ENCODE measurements around the gene PLIN4.

Gene PLIN4

DNA sequence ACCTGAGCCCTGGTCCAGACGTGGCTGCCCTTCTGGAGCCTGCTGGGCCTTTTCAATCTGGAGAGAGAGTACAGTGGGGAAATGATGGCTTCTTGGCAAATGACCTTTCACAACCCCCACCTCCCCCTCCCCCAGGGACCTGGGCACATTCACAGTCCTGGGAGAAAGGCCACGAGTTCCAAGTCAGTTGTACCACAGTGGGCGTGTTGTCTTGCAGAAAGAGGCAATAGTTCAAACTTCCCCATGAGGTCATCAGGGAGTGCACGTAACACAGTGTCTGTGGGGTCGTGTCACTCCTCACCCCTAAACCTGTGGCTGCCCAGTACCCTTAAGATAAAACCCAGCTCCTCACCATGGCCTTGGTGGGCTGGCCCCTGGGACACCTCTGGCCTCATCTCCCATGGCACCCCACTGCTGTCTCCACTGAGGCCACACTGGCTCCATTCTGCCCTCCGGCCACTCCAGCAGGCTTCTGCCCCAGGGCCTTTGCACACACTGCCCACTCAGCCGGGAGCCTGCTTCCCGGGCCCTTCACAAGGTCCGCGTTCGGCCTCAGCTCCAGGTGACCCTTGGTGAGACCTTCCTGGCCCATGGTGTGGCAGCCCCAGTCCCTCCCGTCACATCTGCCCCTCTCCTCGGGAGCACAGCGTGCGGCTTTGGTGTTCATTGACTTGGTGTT is 13.3 kb downstream of the PLIN4 start:
- no peak for DNase-seq

DNA sequence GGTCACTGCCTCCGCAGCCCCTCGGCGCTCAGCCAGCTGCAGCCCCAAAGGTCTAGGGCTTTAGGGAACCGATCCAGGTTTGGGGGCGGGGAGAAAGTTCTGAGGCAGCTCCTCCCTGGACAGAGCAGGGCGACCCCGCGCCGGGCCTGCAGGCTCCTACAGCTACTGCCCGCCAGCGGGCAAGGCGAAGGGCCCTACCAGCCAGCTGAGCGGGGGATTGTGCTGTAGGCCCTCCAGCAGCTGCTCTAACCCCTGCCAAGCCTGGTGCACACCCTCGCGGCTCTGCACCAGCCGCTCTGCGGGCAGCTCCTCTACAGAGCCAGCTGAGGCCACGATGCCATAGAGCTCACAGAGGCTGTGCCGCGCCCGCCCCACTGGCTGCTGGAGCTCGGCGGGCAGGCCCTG is 14.0 kb downstream of the PLIN4 start:
- DNase-seq: no peak

DNA sequence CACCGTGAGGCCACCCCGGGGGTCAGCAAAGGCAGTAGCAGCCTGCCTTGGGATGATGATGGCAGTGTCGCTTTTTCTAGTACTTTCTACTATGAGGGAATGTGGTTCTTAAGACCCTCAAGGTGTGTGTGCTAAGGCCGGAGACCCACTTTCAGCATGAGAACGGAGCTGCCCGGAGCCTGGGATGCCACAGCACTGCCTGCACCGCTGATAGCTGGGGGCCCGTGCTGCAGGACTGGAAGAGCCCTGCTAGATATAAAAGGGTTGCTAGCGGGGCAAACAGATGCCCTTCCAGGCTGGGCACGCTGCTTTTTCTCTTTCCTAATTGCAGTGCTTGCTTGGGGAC is 14.5 kb downstream of the PLIN4 start:
- DNase-seq: no peak

DNA sequence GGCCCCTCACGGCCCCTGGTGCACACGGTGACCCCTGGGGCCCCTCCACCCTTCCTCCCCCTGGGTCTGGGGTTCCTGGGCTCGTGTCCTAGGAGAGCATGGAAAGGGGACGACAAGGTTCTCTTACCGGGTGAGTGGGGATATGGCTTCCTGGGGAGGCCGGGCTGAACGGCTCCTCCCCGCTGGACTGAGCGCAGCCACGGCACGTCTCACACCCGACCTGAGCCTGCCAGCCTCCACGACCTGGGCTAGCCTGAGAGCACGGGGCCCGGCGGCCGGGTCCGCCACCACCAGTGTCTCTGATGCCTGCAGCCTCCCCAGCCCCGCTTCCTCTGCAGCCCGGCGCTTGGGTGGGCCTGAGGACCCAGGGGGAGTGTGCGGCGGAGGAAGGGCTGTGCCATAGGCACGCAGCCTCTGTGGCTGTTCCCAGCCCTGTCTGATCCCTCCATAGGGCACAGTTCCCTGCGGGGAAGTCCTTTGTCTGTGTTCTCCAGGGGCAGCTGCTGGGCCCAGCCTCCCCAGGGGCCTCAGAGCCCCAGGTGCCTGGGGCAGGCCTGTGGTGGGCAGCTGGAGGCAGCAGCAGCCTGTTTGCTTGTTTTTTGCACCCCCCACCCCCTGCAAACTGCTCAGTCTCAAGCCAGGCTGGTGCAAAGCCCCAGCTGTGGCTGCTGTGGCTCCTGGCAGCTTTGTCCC is 15.0 kb downstream of the PLIN4 start:
- no peak for DNase-seq

DNA sequence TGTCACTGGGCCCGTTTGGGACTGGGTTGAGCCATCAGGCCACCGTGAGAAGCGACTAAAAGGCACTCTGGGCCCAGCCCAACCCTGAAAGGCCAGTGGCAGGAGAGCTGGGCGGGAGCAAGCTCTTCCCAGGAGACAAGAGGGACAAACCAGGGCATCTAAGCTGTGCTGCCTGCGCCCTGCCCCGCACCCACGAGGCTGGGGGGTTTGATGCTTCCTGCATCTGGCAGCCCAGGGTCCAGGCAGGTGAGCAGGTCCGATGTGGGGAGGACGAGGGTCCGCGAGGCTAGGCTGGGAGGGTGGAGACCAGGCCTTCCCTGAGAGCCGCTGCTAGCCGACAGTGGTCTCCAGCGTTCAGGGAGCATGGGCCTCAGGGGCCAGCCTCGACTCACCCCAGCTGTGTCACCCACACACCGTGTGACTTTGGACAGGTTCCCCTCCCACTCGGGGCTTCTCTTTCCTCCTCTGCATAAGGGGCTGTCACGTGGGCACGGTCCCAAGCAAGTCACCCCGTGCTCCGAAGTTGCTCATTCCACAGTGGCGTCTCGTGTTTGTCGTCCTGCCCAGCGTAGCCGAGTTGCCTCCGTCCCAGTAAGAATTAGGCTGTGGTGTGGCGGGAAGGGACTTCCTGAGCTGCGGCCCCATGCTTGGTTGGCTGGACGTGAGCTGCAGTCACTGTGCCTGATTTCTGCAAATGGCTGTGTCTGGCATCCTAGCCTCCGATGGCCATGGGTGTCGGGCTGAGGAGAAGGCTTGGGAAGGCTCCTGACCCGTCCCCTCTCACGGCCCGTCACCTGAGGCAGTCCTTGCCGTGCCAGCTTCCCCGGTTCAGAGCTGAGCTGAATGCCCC is 15.8 kb downstream of the PLIN4 start:
- no peak for DNase-seq

DNA sequence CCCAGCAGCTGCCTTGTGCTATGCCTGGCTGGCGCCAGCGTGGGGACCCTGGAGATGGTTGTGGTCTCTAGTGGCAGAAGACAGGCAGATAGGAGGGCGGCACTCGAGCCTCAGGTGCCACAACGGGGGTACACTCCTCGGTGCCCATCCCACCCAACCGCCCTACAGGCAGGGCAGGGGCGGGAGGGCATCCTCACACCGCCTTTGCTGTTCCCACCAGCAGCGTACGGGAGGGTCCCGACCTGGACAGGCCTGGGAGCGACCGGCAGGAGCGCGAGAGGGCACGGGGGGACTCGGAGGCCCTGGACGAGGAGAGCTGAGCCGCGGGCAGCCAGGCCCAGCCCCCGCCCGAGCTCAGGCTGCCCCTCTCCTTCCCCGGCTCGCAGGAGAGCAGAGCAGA is 16.6 kb downstream of the PLIN4 start:
- DNase-seq: no peak

DNA sequence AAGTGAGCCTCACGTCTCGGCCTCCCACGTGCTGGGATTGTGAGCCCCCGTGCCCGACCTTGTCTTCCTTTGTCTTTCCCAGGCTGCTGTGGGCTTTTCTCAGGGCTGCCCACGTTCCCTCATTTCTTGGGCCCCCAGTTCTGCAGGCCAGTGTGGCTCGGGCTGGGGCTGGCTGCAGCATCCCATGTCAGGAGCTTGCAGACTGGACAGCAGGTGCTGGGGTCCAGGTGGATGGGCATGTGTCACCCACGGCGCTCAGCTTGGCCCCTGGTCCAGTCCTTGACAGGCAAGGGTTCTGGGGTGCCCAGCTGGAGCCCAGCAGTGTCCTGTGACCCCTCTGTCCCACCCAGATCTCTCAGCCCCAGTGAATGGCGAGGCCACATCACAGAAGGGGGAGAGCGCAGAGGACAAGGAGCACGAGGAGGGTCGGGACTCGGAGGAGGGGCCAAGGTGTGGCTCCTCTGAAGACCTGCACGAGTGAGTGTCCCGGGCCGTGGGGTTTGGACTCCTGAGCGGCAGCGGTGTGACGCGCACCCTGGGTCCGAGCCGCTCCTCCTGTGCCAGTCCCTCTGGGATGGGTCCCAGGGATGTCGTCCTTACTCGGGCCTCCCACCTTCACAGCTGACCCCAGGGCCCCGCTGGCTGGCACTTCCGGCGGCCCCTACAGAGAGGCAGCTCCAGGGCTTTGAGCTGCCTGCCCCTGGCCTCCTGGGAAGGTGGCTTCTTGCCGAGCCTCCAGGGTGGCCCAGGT is 17.3 kb downstream of the PLIN4 start:
- DNase-seq: no peak

DNA sequence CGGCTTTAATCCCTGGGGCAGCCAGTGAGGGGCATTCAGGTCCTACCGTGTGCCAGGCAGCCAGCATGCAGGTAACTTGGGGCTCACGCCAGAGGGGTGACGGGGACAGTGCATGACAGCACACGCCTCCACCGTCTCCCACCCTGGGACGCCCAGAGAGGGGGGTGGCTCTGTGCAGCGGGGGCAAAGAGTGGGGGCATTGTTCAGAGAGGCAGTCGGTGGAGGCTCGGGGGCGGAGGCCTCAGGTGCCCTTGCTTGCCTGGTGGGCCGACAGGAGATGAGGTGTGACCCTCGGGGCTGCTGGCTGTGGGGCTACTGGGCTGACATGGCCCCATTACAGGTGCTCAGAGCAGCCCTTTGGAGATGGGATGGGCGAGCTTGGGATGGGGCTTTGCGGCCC is 18.4 kb downstream of the PLIN4 start:
- DNase-seq: no peak

DNA sequence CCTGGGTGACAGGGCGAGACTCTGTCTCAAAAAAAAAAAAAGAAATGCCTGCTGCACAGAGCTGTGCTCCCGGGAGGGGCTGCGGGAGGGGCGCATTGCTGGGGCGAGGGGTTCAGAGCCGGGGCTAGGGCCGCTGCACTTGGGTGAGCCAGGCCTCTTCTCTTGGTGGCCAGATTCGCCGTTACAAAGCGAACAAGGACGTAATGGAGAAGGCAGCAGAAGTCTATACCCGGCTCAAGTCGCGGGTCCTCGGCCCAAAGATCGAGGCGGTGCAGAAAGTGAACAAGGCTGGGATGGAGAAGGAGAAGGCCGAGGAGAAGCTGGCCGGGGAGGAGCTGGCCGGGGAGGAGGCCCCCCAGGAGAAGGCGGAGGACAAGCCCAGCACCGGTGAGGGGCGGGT is 19.0 kb downstream of the PLIN4 start:
- DNase-seq: no peak

DNA sequence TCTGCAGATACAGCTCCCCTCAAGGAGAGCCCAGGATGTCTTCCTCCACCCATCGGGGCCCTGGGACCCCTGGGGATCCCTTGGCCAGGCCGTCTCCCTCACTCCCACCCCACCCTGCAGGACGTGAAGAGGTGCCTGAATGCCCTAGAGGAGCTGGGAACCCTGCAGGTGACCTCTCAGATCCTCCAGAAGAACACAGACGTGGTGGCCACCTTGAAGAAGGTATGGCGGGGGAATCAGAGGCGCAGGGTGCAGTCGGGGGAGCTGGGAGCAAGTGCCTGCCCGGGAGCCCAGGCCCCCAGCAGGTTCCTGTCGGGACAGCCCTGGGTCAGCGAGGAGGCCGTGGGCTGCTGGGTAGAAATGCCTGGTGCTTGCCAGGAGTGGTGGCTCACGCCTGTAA is 19.6 kb downstream of the PLIN4 start:
- DNase-seq: no peak

DNA sequence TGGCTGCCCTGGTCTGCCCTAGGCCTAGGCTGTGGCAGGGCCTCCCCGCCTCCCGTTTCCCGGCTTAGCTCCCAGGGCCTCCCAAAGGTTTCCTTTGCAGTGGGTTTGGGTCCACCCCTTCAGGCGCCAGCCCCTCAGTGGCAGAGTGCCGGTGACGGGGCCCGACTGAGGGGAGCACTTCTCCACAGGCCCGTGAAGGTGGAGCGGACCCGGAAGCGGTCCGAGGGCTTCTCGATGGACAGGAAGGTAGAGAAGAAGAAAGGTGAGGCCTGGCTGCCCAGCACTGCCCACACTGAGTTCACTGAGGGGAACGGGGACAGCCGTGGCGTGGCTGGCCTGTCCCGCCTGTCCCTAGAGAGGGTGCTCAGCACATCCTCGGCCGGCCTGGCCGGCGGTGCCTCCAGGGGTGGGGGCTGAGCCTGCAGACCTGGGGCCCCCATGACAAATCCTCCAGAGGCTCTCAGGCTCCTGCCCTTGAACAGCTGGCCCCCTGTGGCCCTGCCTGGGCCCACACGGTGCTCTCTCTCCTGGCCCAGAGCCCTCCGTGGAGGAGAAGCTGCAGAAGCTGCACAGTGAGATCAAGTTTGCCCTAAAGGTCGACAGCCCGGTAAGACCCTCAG is 20.4 kb downstream of the PLIN4 start:
- DNase-seq: no peak

DNA sequence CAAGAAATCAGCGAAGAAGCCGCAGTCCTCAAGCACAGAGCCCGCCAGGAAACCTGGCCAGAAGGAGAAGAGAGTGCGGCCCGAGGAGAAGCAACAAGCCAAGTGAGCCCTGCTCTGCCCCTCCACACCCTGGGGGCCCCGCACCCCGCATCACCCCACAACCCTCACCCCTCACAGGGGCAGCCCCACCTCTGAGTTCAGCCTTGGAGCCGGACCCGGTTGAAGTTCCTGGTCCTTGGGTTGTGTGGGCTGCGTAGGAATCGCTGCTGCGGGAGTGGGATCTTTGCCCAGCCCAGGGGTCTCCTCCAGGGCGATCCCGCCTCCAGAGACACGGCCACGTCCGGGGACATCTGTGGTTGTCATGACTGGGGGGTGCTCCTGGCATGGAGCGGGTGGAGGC is 22.0 kb downstream of the PLIN4 start:
- DNase-seq: no peak

DNA sequence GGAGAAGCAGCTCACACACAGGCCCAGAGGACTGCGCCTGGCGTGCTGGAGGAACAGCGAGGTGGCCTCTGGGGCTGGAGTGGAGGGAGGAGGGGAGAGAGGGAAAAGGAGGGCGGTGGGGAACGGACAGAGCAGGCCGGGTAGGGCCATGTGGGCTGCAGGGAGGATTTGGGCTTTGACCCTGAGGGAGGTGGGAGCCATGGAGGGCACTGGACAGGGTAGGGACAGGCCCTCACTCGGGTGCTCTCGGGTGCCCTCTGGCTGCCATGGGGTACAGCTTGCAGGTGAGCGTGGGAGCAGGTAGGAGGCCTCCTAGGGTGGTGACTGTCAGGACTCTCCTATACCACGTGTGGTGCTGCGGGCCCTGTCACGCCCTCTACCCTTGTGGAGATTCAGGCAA is 22.8 kb downstream of the PLIN4 start:
- no peak for DNase-seq

DNA sequence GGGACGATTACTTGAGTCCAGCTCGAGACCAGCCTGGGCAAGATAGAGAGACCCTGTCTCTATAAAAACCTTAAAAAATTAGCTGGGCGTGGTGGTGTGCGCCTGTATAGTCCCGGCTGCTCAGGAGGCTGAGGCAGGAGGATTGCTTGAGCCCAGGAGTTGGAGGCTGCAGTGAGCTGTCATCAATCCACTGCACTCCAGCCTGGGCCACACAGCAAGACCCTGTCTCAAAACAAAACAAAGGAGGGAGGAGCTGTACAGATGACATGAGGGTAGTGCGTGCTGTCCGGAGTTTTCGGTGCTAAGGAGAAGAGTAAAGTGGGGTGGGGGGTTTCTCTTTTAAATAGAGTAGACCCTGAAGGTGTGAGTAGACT is 23.6 kb downstream of the PLIN4 start:
- no peak for DNase-seq

DNA sequence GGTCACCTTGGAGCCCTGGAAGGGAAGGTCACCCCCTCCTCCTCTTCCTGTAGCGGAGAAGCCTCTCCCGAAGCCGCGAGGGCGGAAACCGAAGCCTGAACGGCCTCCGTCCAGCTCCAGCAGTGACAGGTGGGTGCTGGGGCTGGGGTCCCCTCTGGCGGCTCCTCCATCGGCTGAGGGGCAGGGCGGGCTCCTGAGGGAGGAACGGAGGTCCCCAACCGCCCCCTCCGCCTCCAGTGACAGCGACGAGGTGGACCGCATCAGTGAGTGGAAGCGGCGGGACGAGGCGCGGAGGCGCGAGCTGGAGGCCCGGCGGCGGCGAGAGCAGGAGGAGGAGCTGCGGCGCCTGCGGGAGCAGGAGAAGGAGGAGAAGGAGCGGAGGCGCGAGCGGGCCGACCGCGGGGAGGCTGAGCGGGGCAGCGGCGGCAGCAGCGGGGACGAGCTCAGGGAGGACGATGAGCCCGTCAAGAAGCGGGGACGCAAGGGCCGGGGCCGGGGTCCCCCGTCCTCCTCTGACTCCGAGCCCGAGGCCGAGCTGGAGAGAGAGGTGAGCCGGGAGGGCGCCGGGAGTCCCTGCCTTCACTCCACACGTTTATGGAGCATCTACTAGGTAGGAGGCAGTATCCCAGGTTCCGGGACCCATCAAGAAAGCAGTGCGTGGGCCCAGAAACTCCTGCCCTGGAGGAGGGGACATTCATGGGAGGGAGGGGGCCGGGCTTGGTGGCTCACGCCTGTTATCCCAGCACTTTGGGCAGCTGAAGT is 24.2 kb downstream of the PLIN4 start:
- no peak for DNase-seq

DNA sequence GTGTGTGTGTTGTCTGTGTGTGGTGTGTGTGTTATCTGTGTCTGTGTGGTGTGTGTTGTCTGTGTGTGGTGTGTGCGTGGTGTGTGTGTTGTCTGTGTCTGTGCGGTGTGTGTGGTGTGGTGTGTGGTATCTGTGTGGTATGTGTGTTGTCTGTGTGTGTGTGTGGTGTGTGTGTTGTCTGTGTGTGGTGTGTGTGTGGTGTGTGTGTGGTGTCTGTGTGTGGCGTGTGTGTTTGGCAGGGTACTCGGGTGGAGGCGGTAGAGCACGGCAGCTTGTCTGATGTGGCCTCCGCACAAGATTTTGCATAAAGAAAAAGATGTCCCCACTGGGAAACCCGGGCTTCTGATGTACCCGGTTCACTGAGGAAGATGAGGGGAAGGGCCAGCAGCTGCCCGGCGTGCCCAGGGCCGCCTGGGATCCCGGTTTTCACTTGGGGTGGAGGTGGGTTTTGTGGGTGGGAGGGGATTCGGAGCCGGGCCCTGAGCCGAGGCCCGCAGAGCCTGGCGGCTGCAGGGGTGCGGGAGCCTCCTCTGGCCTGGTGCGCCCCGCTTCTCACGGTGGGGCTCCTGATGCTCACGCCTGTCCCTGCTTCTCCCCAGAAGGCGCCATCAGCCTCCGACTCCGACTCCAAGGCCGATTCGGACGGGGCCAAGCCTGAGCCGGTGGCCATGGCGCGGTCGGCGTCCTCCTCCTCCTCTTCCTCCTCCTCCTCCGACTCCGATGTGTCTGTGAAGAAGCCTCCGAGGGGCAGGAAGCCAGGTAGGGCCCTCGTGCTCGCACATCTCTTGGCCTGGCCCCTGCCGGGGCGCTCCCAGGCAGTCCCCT is 25.0 kb downstream of the PLIN4 start:
- no peak for DNase-seq

DNA sequence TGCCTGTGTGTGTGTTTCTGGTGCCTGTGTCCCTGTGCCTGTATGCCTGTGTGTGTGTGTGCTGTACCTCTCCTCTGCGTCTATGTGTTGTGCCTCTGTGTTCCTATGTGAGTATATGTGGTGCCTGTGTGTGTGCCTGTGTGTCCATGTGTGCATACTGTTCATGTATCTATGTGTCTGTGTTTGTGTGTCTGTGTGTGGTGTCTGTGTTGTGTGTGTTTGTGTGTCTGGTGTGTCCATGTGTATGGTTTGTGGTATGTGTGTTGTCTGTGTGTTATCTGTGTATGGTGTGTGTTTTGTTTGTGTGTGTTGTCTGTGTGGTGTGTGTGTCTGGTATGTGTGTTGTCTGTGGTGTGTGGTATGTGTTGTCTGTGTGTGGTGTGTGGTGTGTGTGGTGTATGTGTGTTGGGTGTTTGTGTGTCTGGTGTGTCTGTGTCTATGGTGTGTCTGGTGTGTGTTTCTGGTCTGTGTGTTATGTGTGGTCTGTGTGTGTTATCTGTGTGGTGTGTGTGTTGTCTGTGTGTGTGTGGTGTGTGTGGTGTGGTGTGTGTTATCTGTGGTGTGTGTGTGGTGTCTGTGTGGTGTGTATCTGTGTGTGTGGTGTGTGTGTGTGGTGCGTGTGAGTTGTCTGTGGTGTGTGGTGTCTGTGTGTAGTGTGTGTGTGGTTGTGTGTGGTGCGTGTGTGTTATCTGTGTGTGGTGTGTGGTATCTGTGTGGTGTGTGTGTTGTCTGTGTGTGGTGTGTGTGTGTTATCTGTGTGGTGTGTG is 25.8 kb downstream of the PLIN4 start:
- no peak for DNase-seq

DNA sequence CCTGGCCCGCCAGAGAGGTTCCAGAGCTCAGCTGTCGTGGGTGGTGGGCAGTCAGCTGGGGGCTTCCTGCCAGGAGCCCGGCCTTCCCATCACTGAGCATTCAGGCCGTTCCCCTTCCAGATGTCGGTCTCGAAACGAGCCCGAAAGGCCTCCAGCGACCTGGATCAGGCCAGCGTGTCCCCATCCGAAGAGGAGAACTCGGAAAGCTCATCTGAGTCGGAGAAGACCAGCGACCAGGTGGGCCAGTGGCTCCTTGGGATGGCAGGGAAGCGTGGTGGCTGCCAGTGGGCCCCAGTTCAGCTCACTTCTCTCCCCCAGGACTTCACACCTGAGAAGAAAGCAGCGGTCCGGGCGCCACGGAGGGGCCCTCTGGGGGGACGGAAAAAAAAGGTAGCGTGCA is 26.8 kb downstream of the PLIN4 start:
- DNase-seq: no peak

DNA sequence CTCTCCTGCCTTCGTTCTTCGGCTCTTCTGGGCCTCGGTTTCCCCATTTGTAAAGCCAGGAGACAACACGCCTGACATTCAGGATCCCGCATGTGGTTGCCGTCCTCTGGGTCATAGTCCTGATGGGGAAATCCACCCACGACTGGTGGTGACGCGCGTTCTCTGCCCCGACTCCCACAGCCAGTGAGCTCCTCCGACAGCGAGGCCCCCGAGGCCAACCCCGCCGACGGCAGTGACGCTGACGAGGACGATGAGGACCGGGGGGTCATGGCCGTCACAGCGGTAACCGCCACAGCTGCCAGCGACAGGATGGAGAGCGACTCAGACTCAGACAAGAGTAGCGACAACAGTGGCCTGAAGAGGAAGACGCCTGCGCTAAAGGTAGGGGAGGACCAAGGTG is 29.8 kb downstream of the PLIN4 start:
- no peak for DNase-seq

DNA sequence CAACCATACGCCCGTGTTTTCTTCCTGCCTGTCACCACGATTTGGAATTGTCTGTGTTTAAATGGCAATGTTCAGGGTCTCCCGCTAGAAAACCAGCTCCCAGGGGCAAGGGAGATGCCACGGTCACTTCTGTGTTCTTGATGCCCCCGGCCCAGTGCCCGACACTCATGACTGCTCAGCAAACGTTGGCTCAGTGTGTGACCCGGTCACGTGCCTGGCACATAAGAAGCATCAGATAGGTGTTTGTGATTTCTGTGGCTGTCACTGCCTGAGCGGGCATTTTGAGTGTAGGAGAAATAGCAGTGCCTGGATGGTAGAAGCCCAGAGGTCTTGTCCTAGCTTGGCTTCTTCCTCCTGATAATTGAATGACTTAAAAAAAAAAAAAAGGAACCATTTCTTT is 30.7 kb downstream of the PLIN4 start:
- DNase-seq: no peak

DNA sequence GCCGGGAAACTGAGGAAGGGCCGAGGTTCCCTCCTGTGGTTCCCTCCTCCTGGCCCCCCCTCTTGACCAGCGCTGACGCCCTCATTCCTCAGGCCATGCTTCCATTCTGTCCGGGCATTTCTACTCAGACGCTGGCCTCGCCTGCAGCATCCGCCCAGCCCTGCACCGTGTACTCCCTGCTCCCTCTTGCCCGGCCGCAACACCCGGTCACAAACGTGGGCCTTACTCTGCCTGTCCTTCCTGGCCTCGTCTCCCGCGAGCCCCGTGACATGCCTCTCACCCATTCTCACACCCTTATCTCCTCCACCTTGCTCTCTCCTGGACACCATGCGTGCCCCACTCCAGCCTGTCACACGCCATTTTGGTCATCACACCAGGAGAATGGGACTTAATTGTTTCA is 34.9 kb downstream of the PLIN4 start:
- no peak for DNase-seq
